H9 (cell line): Measurements from ENCODE around the gene DCLK2. TPM values are rescaled to one million over a fixed set of nuclear protein-coding genes. Genes with fewer than 3 reads are reported as not detected.

Experiments used
- DNase-seq: peaks from one replicate; pipeline ENCODE4 v3.0.0-alpha.2; 2017
- H2AFZ ChIP-seq: one replicate; pipeline ENCODE4 v1.6.1; 2013; ENCODE audit warnings: mild to moderate bottlenecking, low read length, control low read depth, moderate library complexity
- H2AK5ac ChIP-seq: 2 replicates; pipeline ENCODE4 v1.6.1; 2013; ENCODE audit warnings: low read length, control low read depth, mixed read lengths; ENCODE audit not compliant: insufficient read length
- H2BK120ac ChIP-seq: one replicate; pipeline ENCODE4 v1.6.1; 2013; ENCODE audit warnings: low read depth, mild to moderate bottlenecking, low read length, control low read depth, inconsistent platforms; ENCODE audit not compliant: poor library complexity, severe bottlenecking
- H2BK12ac ChIP-seq: 2 replicates; pipeline ENCODE4 v1.6.1; 2013; ENCODE audit warnings: low read length, control low read depth, mixed read lengths, low read depth; ENCODE audit not compliant: insufficient read length
- H2BK15ac ChIP-seq: 2 replicates; pipeline ENCODE4 v1.6.1; 2013; ENCODE audit warnings: low read depth, low read length, control low read depth
- H2BK20ac ChIP-seq: one replicate; pipeline ENCODE4 v1.6.1; 2013; ENCODE audit warnings: low read depth, mild to moderate bottlenecking, low read length, control low read depth, inconsistent platforms; ENCODE audit not compliant: poor library complexity, severe bottlenecking
- H2BK5ac ChIP-seq: 2 replicates; pipeline ENCODE4 v1.6.1; 2013; ENCODE audit warnings: low read length, control low read depth, mixed read lengths; ENCODE audit not compliant: insufficient read length
- H3K14ac ChIP-seq: 2 replicates; pipeline ENCODE4 v1.6.1; 2013; ENCODE audit warnings: low read length, control low read depth; ENCODE audit not compliant: insufficient read depth
- H3K18ac ChIP-seq: 2 replicates; pipeline ENCODE4 v1.6.1; 2013; ENCODE audit warnings: low read depth, mild to moderate bottlenecking, mixed read lengths, low read length, control low read depth; ENCODE audit not compliant: insufficient read length
- H3K23ac ChIP-seq: 2 replicates; pipeline ENCODE4 v1.6.1; 2013; ENCODE audit warnings: low read length, control low read depth, mixed read lengths, low read depth; ENCODE audit not compliant: insufficient read length
- H3K23me2 ChIP-seq: 2 replicates; pipeline ENCODE4 v1.6.1; 2013; ENCODE audit warnings: low read depth, mild to moderate bottlenecking, mixed read lengths, low read length, control low read depth; ENCODE audit not compliant: insufficient read length, poor library complexity, severe bottlenecking
- H3K27ac ChIP-seq: 2 replicates; pipeline ENCODE4 v1.5.1; 2013; ENCODE audit warnings: low read length, control low read depth, mixed read lengths, low read depth; ENCODE audit not compliant: insufficient read length
- H3K27me3 ChIP-seq: 2 replicates; pipeline ENCODE4 v1.6.1; 2013; ENCODE audit warnings: low read length, control low read depth, inconsistent platforms; ENCODE audit not compliant: insufficient read depth
- H3K4ac ChIP-seq: 2 replicates; pipeline ENCODE4 v1.6.1; 2013; ENCODE audit warnings: low read depth, mild to moderate bottlenecking, control low read depth, inconsistent platforms, low read length, moderate library complexity
- H3K4me1 ChIP-seq: 2 replicates; pipeline ENCODE4 v1.6.1; 2013; ENCODE audit warnings: low read length, control low read depth, inconsistent platforms; ENCODE audit not compliant: insufficient read depth
- H3K4me2 ChIP-seq: 2 replicates; pipeline ENCODE4 v1.6.1; 2013; ENCODE audit warnings: low read length, control low read depth, mixed read lengths; ENCODE audit not compliant: insufficient read length, insufficient read depth
- H3K56ac ChIP-seq: 2 replicates; pipeline ENCODE4 v1.6.1; 2013; ENCODE audit warnings: low read depth, mild to moderate bottlenecking, mixed read lengths, low read length, control low read depth; ENCODE audit not compliant: insufficient read length
- H3K79me1 ChIP-seq: 2 replicates; pipeline ENCODE4 v1.6.1; 2013; ENCODE audit warnings: low read depth, mild to moderate bottlenecking, moderate library complexity, low read length, control low read depth, inconsistent platforms; ENCODE audit not compliant: insufficient read depth, poor library complexity, severe bottlenecking
- H3K79me2 ChIP-seq: 2 replicates; pipeline ENCODE4 v1.6.1; 2013; ENCODE audit warnings: low read length, control low read depth, inconsistent platforms; ENCODE audit not compliant: insufficient read depth
- H3K9ac ChIP-seq: 2 replicates; pipeline ENCODE4 v1.6.1; 2013; ENCODE audit warnings: low read length, control low read depth, mixed read lengths; ENCODE audit not compliant: insufficient read length; ENCODE audit errors: extremely low read depth
- H3K9me3 ChIP-seq: one replicate; pipeline ENCODE4 v1.6.1; 2013; ENCODE audit warnings: low read depth, low read length, inconsistent platforms; ENCODE audit not compliant: control insufficient read depth
- H3T11ph ChIP-seq: one replicate; pipeline ENCODE4 v1.6.1; 2013; ENCODE audit warnings: mild to moderate bottlenecking, low read length, control low read depth, inconsistent platforms
- H4K20me1 ChIP-seq: one replicate; pipeline ENCODE4 v1.6.1; 2013; ENCODE audit not compliant: control insufficient read depth, insufficient read length, insufficient read depth
- H4K5ac ChIP-seq: 2 replicates; pipeline ENCODE4 v1.6.1; 2013; ENCODE audit warnings: low read depth, mild to moderate bottlenecking, mixed read lengths, low read length, control low read depth; ENCODE audit not compliant: insufficient read length
- H4K8ac ChIP-seq: replicated peaks from 2 replicates; pipeline ENCODE4 v1.6.1; 2013; ENCODE audit warnings: low read length, control low read depth, mixed read lengths, low read depth; ENCODE audit not compliant: insufficient read length
- H4K91ac ChIP-seq: 2 replicates; pipeline ENCODE4 v1.6.1; 2013; ENCODE audit warnings: low read depth, mild to moderate bottlenecking, moderate library complexity, mixed read lengths, low read length, control low read depth; ENCODE audit not compliant: insufficient read length
- H3K27ac Mint-ChIP-seq, 3 experiments: 2 replicates in 2 of 3; 3 replicates in 1 of 3; pipeline ENCODE4 v1.8.0; 2020 to 2021; ENCODE audit warnings: mixed read lengths in 3 of 3, mild to moderate bottlenecking in 1 of 3, moderate library complexity in 1 of 3
- H3K27me3 Mint-ChIP-seq: 2 replicates; pipeline ENCODE4 v1.8.0; 2021; ENCODE audit warnings: low read depth, mild to moderate bottlenecking, moderate library complexity, mixed read lengths
- H3K36me3 Mint-ChIP-seq, 3 experiments: 2 replicates in 2 of 3; 3 replicates in 1 of 3; pipeline ENCODE4 v1.8.0; 2020 to 2021; ENCODE audit warnings: low read depth in 3 of 3, mixed read lengths in 3 of 3; ENCODE audit not compliant: insufficient read depth in 1 of 3
- H3K4me1 Mint-ChIP-seq, 2 experiments: 2 replicates each; pipeline ENCODE4 v1.8.0; 2020; ENCODE audit warnings: mixed read lengths in 2 of 2
- H3K4me3 Mint-ChIP-seq, 2 experiments: 2 replicates in 1 of 2; 3 replicates in 1 of 2; pipeline ENCODE4 v1.8.0; 2020 to 2021; ENCODE audit warnings: mild to moderate bottlenecking in 2 of 2, mixed read lengths in 2 of 2, moderate library complexity in 1 of 2
- H3K9me3 Mint-ChIP-seq, 2 experiments: 2 replicates in 1 of 2; 3 replicates in 1 of 2; pipeline ENCODE4 v1.8.0; 2020; ENCODE audit warnings: mild to moderate bottlenecking in 2 of 2, mixed read lengths in 2 of 2, moderate library complexity in 1 of 2
- CTCF ChIP-seq: fragments of 200-600 bp; sonication (generic); conservative IDR thresholded peaks from 3 replicates; pipeline ENCODE4 v1.8.0; 2021; ENCODE audit warnings: antibody characterized with exemption, mild to moderate bottlenecking
- WGBS: extraction: QIAGEN DNeasy Blood & Tissue Kit; methylation state at CpG from one replicate; pipeline ENCODE4 v1.1.7; 2013; ENCODE audit warnings: missing lambda C conversion rate, low lambda C conversion rate, mixed read lengths; ENCODE audit not compliant: insufficient read length; ENCODE audit errors: extremely low coverage; 5-methylcytosine and 5-hydroxymethylcytosine counted together
- total RNA-seq: library from RNA; stranded (reverse); gene quantifications from 2 replicates; pipeline ENCODE4 v1.2.1, GENCODE V29; 2021

DCLK2 gene
- total RNA-seq, 1 experiment from 2014 or later, result 0.33 TPM

- Histone ChIP-seq H2BK12ac (no peak overlapping the region), H2AK5ac (no peak overlapping the region), H3K27me3 (no peaks in the 10 kb centered on the region), H3K56ac (no peak overlapping the region), H3K23me2 (no peaks in the 10 kb centered on the region), H2BK5ac (no peak overlapping the region), H2BK120ac (no peak overlapping the region), H2BK15ac (no peak overlapping the region), H4K5ac (no peak overlapping the region), H2BK20ac (no peak overlapping the region), H3K9ac (no peak overlapping the region), H3K27ac (no peak overlapping the region), H3K79me2 (no peaks in the 10 kb centered on the region), H4K91ac (no peak overlapping the region), H3K4ac (no peak overlapping the region), H2AFZ (no peak overlapping the region), H3K4me2 (no peak overlapping the region), H3K79me1 (no peaks in the 10 kb centered on the region), H3K18ac (no peak overlapping the region), H3T11ph (no peak overlapping the region), H3K9me3 (no peaks in the 10 kb centered on the region), H3K14ac (no peak overlapping the region), H3K23ac (no peak overlapping the region), H4K8ac (no peak overlapping the region), H3K4me1 (peaks cover 4% of the 10 kb centered on the region), H4K20me1 (no peaks in the 10 kb centered on the region)
- WGBS, result no CpG with 5 or more reads among the region's 6 CpGs
- no peak for TF ChIP-seq CTCF
- H3K4me3 Mint-ChIP-seq, result no peak overlapping the region
- no peak for DNase-seq
- no peaks in the 10 kb centered on the region; the same call in none of the 2 replicates for H3K27me3 Mint-ChIP-seq
- peak overlapping the region in 2 of 3 experiments; percentile 59 to 87; a peak in 2 of 7 replicates for H3K27ac Mint-ChIP-seq
- peaks cover 3 to 4% of the 10 kb centered on the region in 2 experiments; a peak in 3 of 5 replicates for H3K9me3 Mint-ChIP-seq
- peaks cover 0 to 4% (median 0%) of the 10 kb centered on the region in 3 experiments; a peak in 1 of 7 replicates for H3K36me3 Mint-ChIP-seq
- peaks cover 36 to 41% of the 10 kb centered on the region in 2 experiments for H3K4me1 Mint-ChIP-seq
Observed at GRCh38 chr4:150252306-150252705, 174.1 kb downstream of the DCLK2 start.
